ENCODE results near the gene KIR2DL1. TPM values are rescaled to one million over a fixed set of nuclear protein-coding genes. Genes with fewer than 3 reads are reported as not detected.
"Not testable (repeated sequence)": the region's sequence is repeated elsewhere in the genome, so short reads cannot be mapped to it uniquely, and the experiment has no call there.

Gene KIR2DL1
- total RNA-seq, result not detected

DNA sequence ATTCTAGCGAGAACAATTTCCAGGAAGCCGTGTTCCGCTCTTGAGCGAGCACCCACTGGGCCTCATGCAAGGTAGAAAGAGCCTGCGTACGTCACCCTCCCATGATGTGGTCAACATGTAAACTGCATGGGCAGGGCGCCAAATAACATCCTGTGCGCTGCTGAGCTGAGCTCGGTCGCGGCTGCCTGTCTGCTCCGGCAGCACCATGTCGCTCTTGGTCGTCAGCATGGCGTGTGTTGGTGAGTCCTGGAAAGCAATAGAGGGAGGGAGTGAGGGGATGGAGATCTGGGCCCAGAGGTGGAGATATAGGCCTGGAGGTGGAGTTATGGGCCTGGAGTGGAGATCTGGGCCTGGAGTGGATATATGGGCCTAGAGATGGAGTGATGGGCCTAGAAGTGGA lies at the start of gene KIR2DL1:
KIR2DL1 (plus strand) TSS at position 148 of the 400 bp plus-strand sequence; CDS start at position 206, 58 bp downstream.
- H3K9me3 ChIP-seq; H3K4me1 ChIP-seq; H3K27ac ChIP-seq; H3K4me3 ChIP-seq; H3K27me3 ChIP-seq; H3K36me3 ChIP-seq; intact Hi-C loops (cut with DNase I); DNase-seq: not testable (repeated sequence)
- 94 to 95% methylated on average over 4 to 8 of the region's 15 CpGs for WGBS, 2 donors

DNA sequence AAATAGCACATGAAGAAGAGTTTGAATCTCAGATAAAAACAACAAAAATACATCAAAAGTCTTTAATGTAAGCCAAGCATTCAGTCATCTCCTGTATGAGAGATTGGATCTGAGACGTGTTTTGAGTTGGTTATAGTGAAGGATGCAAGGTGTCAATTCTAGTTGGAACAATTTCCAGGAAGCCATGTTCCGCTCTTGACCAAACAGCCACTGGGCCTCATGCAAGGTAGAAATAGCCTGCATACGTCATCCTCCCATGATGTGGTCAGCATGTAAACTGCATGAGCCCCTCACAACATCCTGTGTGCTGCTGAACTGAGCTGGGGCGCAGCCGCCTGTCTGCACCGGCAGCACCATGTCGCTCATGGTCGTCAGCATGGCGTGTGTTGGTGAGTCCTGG lies 45.5 kb upstream of the KIR2DL1 start, which contains the start of gene KIR3DL3:
KIR3DL3 (plus strand) TSS at position 301 of the 400 bp plus-strand sequence; CDS start at position 356, 55 bp downstream.
- no peak within 1 kb of the TSS for H3K4me3 ChIP-seq
- no peak for DNase-seq
- no peaks in the 10 kb centered on the region for H3K36me3 ChIP-seq
- no peaks in the 10 kb centered on the region for H3K4me1 ChIP-seq
- 73 to 82% methylated on average over 3 to 7 of the region's 9 CpGs for WGBS, 2 donors
- no peak for TF ChIP-seq POLR2A (IDR thresholded peaks at IDR 0.05)
- TF ChIP-seq, protein P1, sequence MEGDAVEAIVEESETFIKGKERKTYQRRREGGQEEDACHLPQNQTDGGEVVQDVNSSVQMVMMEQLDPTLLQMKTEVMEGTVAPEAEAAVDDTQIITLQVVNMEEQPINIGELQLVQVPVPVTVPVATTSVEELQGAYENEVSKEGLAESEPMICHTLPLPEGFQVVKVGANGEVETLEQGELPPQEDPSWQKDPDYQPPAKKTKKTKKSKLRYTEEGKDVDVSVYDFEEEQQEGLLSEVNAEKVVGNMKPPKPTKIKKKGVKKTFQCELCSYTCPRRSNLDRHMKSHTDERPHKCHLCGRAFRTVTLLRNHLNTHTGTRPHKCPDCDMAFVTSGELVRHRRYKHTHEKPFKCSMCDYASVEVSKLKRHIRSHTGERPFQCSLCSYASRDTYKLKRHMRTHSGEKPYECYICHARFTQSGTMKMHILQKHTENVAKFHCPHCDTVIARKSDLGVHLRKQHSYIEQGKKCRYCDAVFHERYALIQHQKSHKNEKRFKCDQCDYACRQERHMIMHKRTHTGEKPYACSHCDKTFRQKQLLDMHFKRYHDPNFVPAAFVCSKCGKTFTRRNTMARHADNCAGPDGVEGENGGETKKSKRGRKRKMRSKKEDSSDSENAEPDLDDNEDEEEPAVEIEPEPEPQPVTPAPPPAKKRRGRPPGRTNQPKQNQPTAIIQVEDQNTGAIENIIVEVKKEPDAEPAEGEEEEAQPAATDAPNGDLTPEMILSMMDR (IDR thresholded peaks at IDR 0.05), result no peak
- intact Hi-C loops (cut with DNase I), result no loop called here
- no peaks in the 10 kb centered on the region for H3K27me3 ChIP-seq
- peaks cover 0 to 15% (median 3%) of the 10 kb centered on the region in 3 donors for H3K9me3 ChIP-seq
- H3K27ac ChIP-seq, result no peak within 1 kb of the TSS

DNA sequence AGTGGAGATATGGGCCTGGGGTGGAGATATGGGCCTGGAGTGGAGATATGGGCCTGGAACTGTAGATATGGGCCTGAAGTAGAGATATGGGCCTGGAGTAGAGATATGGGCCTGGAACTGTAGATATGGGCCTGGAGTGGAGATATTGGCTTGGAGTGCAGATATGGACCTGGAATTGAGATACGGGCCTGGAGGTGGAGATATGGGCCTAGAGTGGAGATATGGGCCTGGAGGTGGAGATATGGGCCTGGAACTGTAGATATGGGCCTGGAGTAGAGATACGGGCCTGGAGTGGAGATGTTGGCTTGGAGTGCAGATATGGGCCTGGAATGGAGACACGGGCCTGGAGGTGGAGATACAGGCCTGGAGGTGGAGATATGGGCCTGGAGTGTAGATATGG lies 44.9 kb upstream of the KIR2DL1 start:
- WGBS, 2 donors, result 68 to 71% methylated on average over 3 of the region's 3 CpGs
- intact Hi-C loops (cut with DNase I), result no loop called here
- DNase-seq, result no peak
- H3K9me3 ChIP-seq, result peaks cover 0 to 15% (median 3%) of the 10 kb centered on the region in 3 donors
- H3K4me3 ChIP-seq, result no peak overlapping the region
- no peaks in the 10 kb centered on the region for H3K4me1 ChIP-seq
- no peak for TF ChIP-seq POLR2A (IDR thresholded peaks at IDR 0.05)
- TF ChIP-seq, protein P1 (IDR thresholded peaks at IDR 0.05), result no peak
- no peak overlapping the region for H3K27ac ChIP-seq
- H3K27me3 ChIP-seq, result no peaks in the 10 kb centered on the region
- no peaks in the 10 kb centered on the region for H3K36me3 ChIP-seq

DNA sequence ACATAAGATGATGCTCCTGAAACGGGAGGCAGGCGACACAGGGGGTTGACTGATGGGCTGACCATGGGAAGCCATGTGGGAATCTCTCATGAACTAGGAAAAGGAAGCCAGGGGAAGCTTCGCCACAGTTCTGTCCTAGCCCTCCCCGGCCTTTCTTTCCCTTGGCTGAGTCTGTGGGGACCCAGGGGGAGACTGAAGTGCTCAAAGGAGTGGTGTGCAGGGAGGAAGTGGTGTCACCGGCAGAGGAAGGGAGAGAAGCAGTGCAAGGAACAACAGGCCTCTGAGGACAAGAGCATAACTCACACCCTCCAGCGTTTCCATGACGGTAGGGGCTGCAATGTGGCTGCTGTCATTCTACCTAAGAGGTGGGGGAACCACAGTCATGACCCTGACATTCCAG lies 44.3 kb upstream of the KIR2DL1 start:
- DNase-seq, result no peak
- no peak overlapping the region for H3K4me3 ChIP-seq

DNA sequence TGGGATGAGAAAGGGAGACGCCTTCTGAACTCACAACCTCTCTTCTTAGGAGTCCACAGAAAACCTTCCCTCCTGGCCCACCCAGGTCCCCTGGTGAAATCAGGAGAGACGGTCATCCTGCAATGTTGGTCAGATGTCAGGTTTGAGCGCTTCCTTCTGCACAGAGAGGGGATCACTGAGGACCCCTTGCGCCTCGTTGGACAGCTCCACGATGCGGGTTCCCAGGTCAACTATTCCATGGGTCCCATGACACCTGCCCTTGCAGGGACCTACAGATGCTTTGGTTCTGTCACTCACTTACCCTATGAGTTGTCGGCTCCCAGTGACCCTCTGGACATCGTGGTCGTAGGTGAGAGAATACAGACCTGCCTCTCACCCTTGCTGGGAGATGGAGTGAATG lies 42.0 kb upstream of the KIR2DL1 start:
- no peaks in the 10 kb centered on the region for H3K27me3 ChIP-seq
- DNase-seq, result no peak
- no peaks in the 10 kb centered on the region for H3K36me3 ChIP-seq
- no peaks in the 10 kb centered on the region for H3K4me1 ChIP-seq
- TF ChIP-seq, protein P1 (IDR thresholded peaks at IDR 0.05), result no peak
- TF ChIP-seq POLR2A (IDR thresholded peaks at IDR 0.05), result no peak
- H3K27ac ChIP-seq, result no peak overlapping the region
- no peak overlapping the region for H3K4me3 ChIP-seq
- 77 to 88% methylated on average over 6 to 8 of the region's 10 CpGs for WGBS, 2 donors
- peaks cover 0 to 4% (median 0%) of the 10 kb centered on the region in 3 donors for H3K9me3 ChIP-seq
- intact Hi-C loops (cut with DNase I), result no loop called here

More for the DNA sequence above, 44.3 kb upstream of the KIR2DL1 start:
- no peak for TF ChIP-seq POLR2A (IDR thresholded peaks at IDR 0.05)
- TF ChIP-seq, protein P1 (IDR thresholded peaks at IDR 0.05), result no peak
- H3K27ac ChIP-seq, result no peak overlapping the region
- intact Hi-C loops (cut with DNase I), result no loop called here
- H3K27me3 ChIP-seq, result no peaks in the 10 kb centered on the region
- H3K36me3 ChIP-seq, result no peaks in the 10 kb centered on the region
- 69 to 74% methylated on average over 6 to 7 of the region's 7 CpGs for WGBS, 2 donors
- H3K4me1 ChIP-seq, result no peaks in the 10 kb centered on the region
- H3K9me3 ChIP-seq, result peaks cover 0 to 15% (median 3%) of the 10 kb centered on the region in 3 donors

DNA sequence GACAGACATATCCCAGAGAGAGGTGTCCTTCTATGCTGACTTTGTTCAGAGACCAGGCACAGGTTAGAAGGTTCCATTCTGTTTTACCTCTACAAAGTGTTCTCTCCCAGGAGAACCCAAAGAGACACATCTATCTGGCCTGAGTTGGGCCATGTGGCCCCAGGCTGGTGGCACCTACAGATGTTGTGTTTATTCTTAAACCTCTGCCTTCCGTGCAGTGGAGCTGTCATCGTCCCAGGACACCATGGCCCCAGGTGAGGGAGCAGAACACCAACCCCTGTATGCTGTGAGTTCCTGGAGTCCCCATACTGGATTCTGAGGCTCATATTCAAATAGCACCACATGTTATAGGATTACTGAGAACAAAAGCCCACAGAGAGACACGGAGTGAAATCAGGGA lies 41.4 kb upstream of the KIR2DL1 start:
- no peak overlapping the region for H3K4me3 ChIP-seq
- DNase-seq, result no peak

More for the DNA sequence above, 41.4 kb upstream of the KIR2DL1 start:
- peaks cover 0 to 4% (median 0%) of the 10 kb centered on the region in 3 donors for H3K9me3 ChIP-seq
- no peaks in the 10 kb centered on the region for H3K36me3 ChIP-seq
- no peaks in the 10 kb centered on the region for H3K4me1 ChIP-seq
- 54 to 57% methylated on average over 2 to 3 of the region's 3 CpGs for WGBS, 2 donors
- no peak for TF ChIP-seq POLR2A (IDR thresholded peaks at IDR 0.05)
- intact Hi-C loops (cut with DNase I), result no loop called here
- H3K27ac ChIP-seq, result no peak overlapping the region
- H3K27me3 ChIP-seq, result no peaks in the 10 kb centered on the region
